HG03135 (cell line): ENCODE measurements around the gene AGAP1.

ENCODE experiments used
- ATAC-seq: cut with Tn5 transposase; IDR thresholded peaks from one replicate; pipeline ENCODE4 v1.9.1; 2021; ENCODE audit warnings: mild to moderate bottlenecking, moderate library complexity; ENCODE audit not compliant: unreplicated experiment

Gene AGAP1

DNA sequence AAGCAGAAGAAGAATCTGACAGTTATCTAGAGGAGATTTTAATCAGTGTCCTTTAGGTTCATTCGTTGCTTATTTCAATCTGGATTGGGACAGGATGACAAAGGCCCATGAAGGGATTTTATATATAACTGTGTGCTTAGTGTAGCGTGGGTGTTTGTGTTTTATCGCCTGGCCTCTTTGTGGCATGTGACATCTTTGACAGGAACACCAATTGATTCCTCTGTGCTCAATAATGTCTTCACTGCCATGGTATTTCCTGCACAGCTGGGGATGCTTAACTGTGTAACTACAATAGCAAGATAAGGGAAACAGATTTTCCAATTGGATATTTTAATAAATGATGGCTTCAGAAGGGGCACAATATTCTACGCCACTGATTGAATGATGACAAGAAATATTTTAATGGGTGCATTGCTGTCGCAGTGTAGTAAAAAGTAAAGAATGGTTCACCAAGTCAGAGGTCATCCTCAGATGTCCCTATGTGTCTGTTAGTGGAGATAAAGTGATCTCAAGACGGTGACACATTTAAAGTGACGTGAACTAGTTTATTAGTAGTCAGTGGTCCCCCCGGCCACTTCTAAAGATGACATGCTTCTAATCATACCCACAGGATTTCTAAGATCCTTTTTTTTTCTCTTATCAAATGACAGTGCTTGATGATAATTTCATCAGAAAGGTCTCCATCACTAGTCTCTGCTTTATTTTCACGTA, 160.4 kb downstream of the AGAP1 start:
- no peak for ATAC-seq

DNA sequence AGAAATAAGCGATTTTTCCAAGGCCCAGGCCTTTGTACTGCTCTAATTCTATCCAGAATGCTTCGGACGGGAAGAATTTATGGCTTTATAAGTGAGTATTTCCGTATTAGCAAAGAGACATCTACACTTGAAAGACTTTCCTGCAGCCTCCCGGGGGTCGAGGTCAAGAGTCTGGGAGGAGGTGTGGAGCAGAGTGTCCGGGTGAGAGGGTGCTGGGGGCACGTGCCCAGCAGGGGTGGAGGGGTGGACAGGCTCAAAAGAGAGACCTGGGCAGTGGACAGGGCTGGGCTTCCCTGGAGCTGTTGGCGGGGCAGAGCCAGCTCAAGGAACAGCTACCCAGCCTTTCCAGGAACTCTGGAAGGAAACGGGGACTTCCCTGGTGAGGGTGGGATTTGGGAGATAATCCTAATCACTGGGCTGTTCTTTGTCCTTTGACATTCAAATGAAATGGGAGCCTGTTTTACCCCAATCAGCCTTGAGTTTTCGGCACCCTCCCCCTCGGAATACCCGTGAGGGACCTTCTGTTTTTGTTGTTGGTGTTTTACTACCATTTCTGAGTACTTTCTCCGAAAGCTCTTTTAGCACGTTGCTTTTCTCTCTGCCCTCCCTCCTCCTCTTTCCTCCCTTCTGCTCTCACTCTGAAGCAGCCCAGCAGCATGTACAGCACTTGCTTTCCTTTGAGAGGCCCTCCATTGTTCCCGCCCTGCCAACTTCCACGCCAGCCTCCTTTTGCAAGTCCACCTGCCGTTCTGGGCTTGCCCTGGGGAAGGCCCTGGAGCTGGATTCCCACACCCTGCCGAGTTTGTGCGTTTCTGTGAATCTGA, 164.7 kb downstream of the AGAP1 start:
- ATAC-seq, result no peak

DNA sequence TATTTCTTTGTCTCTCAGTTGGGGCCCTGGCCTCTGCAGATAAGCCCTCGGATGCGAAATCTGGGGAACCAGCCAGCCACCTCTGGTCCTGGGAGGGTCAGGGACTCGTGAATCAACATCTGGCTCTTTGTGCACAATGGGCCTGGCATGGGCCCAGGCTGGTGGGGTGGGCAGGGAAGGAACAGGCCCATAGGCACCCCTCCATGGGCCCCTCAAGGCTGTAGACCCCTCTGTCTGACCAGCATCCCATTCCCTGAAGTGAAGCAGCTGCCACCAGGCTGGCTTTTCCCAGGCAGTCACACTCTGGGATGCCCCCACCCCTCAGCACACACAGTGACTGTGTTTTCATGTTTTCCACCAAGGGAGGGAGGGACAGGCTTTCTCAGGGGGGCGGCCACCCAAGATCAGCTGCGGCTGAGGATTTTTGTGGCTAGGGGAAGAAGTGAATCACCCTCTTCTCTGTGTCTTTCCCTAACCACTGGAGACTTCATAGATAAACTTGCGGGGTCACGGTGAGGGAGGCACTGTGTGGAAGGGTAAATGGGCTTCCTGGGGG, 166.0 kb downstream of the AGAP1 start:
- ATAC-seq, result no peak

DNA sequence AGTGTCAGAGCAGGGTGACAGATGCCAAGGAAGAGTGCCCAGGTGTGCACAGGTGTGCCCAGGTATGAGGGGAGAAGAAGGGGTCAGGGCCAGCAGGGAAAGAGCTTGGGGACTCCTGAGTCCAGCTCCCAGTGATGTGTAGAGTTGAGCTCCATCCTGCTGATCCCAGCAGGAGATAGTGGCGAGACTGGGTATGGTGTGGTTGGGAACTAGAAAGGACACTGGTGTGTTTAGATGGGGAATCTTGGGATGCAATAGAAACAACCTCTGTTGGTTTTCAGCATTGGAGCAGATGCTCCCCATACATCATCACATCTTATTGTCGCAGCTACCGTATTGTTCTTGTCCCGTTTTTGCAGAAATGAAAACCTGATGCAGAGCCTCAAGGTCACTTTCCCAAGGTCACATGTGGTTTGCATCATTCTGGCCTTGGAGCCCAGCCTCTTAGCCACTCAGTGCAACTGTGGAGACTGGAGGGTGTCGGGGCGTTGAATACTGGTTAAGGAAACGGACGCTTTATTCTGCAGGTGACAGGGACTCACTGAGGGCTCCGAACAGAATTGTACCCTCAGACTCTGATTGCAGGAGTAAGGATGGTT, 166.7 kb downstream of the AGAP1 start:
- ATAC-seq, result no peak

DNA sequence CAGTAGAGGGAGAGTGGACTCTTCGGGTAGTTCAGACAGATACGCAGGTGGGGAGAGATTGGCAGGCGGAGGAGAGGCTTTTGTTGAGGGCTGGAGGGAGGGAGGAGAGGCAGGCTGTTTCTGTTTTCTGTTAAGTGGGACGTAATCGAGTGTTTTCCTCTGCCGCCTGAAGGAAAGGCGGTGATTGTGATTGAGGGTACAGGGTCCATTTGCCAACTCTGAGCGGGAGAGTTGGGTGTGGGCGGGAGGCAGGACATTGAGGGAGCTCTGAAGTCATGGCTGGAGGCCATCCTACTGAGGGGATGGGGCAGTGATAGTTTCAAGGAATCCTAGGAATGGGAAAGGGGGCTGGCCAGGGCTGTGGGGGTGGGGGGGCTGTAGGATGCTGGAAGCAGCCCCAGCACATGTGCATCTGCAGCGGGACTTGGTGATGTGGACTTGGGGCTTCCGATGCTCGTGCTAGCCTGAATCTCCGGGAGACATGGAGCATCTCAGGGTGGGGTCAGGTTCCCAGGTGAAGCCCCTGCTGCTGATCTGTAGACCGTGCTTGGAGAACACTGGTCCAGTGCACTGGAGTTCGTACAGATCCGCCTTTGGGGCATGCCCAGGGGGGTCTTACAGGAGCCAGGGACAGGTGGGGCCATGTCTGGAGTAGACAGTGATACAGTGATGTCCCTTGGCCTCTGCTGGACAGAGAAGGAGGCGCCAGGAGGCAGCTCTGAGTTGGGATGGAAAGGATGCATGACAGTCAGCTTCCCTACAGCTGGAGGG, 167.5 kb downstream of the AGAP1 start:
- ATAC-seq, result no peak

DNA sequence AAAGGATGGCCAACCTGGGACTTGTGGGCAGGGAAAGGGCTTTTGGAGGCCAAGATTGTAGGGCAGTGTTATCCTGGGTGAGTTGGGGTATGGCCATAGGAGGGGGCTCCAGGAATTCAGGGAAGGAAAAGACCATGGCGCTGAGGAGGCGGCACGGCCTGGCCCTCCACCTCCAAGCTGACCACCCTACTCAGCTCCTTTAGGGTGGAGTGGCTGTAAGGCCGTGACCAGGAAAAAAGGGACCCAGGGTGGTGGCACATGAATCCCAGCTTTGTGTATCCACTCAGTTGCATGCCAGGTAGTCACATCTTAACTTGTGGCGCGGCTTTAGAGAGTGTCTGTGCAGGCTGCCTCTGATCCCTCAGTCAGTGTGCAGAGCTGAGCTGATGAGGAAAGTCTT, 168.1 kb downstream of the AGAP1 start:
- no peak for ATAC-seq

DNA sequence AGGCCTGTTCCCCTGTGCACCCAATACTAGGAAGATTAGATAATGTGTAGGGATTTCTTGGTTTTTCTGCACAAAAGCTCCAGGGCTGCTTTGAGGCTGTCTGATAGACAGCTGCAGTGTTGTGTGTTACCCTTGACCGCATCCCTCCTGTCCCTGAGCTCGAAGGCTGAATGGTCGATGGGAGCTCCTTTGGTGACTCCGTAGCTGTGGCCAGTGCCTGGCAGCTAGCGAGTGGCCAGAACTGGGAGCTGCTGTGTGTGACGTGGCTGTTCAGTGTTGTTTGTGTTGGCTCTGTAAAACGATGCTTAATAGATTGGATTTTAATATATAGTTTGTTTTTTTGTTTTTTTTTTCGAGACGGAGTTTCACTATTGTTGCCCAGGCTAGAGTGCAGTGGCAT, 170.0 kb downstream of the AGAP1 start:
- no peak for ATAC-seq

DNA sequence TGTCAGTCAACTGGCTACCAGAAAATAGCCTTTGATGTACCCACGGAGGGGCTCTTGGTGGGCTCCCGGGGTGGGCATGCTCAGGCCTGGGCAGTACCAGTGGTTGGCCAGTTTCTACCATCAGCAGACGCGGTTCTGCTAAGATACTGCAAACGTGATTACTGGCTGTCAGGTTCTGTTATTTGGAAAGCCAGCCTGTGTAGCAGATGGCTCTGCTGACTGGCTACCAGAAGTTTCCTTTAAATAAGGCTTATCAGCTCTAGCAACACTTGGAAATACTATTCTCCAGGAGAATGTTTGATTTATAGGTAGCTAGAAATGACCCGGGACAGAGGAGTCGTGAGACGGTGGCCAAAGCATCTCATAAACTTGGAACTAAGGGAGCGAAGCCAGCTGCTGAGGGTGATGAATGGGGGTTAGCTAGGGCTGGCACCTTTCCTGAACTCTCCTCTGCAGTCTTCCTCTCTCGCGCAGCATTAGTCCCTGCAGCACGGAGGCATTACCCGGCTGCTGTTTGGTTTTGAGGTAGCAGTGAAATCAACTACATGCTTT, 171.9 kb downstream of the AGAP1 start:
- ATAC-seq, result no peak

DNA sequence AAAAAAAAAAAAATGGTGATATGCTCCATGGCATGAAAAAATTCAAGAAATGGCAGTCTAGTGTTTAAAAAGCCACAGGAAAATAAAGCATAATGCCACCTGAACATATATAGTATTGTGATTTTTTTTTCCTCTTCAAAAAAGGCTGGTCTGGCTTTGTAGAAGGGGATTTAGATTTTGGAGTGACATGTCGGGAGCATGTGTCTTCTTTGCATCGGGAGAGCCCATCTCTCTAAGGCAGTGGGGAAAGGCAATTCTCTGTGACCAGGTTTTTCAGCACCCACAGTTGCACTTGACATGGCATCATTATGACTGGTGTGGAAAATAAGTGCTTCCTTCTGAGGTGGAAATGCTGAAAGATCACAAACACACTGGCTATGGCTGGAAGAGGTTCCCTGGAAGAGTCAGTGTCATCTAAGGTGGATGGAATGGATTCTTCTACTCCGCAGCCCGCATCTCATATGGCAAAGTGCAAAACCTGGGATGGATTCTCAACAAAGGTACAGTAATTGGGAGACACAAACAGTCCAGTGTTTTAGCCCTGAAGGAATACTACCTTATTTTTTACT, 172.5 kb downstream of the AGAP1 start:
- ATAC-seq, result no peak

DNA sequence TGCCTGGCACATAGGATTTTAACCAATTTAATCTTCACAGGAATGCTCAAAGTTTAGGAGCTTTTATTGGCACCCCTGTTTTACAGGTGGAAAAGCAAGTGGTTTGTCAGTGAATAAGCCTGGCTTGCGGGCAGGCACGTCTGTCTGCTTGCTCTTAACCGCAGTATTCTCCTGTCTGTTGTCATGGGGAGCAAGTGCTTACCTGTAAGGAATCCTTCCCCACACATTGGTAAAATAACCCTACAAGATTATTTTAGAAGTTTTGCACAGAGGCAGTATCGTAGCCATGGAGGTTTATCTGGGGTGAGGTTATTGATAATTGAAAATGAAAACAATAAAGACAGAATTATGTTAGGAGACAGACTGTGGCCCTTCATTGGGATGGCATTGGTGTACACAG, 174.9 kb downstream of the AGAP1 start:
- ATAC-seq, result no peak

DNA sequence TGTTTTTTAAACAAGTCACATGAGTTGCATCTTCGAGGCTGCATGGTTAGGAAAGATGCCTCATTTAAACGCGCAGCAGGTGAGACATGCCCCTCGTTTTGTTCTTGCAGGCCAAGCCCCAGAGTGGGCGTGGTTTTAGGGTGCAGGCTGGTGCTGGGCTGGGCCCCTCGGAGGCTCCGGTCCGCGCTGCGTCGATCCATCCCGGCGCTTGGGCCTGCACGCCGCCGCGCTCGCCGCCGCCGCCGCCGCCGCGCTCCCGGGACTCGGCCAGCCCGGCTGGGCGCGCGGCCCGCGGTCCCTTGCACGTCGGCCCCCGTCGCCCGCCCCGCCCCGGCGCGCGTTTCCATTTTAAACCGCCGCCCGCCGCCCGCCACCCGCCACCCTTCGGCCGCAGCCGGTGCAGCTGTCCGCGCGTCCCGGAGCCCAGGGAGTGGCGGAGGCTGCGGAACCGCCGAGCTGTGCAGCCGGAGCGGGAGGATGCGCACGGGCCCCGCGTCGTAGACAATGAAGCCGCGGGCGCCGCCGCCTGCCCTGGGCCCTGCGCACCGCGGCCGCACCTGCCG, 175.5 kb downstream of the AGAP1 start:
- ATAC-seq, result no peak

DNA sequence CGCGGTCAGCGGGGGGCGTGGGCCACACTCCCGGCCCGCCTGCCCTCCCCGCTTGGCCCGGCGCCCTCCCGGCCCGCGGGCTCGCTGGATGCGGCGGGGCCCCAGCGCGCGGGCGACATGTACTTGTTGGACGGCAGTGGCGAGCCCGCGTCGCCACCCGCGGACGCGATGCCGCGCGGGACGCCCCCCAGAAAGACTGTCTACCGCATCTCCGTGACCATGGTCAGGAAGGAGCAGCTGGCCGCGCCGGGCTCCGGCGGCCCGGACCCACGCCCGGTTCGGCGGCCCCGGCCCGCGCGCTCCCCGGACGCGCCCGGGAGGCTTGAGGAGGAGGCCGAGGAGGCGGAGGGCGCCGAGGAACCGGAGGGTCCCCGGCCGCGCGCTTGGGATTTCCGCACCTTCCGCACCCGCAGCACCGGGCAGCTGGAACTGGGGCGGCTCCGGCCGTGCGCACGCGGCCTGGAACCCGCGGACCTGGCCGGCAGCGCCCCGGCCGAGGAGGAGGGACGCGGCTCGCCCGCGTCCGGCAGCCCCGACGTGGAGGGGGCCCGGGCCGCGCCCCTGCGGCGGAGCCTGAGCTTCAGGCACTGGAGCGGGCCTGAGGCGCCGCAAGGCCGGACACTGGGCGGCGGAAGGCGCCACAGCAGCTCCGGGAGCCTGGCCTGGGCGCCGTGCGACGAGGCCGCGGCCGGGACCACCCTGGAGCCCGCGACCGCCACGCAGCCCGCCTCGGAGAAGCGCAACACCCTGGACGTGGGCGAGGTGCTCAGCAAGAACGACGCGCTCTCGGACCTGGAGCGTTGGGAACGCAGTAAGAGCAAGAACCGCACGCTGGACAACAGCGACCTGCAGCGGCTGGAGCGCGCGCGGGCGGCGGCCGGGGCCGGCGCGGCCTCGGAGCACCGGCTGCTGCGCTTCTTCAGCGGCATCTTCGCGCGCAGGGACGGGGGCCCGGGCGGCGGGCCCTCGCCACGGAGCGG, 176.4 kb downstream of the AGAP1 start:
- no peak for ATAC-seq

DNA sequence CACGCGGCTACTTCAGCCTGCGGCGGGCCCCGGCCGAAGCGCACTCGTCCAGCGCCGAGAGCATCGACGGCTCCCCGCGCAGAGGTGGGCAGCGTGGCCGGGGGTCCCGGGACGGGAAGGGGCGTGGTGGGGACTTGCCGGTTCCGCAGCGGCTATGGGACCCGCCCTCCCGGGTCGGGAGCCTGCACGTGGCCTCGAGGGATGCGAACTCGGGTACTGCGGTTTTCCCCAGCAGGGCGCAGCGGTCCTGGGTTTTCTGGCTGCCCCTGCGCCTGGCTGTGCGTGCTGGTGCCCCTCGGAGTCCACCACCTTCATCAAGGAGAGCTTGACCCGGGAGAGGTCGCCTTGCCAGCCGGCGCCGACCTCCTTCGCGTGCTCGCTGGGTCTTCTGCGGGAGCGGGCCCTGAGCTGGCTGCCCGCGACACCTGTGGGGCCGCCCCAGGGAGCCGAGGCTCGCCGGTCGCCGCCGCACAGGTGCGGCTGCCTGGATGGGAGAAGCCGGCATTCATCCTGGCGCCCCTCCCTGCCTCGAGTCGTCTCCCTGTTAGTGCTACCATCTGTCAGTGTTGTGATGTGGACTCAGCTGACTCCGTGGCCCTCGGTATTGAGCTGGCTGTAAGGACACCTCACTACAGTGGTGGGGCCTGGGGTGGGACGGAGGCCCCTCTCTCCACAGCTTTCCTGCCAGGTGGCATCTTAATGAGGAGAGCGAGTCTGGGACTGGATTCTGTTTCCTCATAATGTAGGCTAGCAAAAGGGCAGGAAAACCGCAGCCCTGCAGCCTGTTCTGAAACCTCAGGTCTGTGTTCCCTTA, 177.3 kb downstream of the AGAP1 start:
- no peak for ATAC-seq

DNA sequence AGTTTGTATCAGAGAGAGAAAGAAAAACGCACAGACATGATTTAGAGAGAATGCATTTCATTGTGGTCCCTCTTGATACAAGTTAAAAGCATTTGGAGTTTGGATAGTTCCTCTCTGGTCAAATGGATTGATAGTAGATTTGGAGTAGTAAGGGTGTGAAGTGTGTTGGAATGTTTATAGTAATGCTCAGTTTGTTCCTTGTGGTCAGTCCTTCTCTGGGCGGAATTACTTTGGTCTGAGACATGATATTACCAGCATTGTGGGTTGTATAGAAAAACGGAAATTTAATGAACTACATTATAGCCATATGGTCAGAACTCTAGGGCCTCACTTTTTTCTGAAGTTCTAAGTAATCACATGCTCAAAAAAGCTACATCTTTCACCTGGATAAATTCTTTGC, 178.9 kb downstream of the AGAP1 start:
- no peak for ATAC-seq

DNA sequence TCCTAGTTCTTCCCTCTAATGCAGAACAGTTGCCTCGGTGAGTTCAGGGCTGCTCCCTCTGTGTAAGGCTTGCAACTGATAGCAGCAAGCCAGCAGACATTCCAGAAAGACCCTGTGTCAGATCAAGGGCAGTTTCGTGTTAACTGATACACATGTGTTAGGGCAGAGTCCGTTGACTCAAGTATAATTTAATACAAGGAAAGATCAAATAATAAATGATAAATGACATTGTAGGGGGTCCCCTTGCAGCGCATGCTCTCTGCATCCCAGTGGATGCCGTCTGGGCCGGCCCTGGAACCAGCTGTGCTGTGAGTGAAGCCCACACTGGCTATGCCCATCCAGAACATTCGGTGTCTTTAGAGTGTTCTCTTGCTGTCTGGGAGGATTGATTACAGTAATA, 180.3 kb downstream of the AGAP1 start:
- no peak for ATAC-seq

DNA sequence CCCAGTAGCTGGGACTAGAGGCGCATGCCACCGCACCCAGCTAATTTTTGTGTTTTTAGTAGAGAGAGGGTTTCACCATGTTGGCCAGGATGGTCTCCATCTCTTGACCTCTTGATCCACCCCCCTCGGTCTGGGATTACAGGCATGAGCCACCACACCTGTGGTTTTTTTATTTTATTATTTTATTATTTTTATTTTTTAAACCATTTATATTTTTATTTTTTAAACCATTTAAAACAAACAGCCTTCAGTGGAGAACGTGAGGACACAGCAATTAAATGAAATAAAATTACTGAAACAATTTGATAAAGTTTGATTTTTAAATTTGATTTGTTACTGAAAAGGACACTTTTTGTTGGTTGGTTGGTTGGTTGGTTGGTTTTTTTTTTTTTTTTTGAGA, 181.0 kb downstream of the AGAP1 start:
- no peak for ATAC-seq

DNA sequence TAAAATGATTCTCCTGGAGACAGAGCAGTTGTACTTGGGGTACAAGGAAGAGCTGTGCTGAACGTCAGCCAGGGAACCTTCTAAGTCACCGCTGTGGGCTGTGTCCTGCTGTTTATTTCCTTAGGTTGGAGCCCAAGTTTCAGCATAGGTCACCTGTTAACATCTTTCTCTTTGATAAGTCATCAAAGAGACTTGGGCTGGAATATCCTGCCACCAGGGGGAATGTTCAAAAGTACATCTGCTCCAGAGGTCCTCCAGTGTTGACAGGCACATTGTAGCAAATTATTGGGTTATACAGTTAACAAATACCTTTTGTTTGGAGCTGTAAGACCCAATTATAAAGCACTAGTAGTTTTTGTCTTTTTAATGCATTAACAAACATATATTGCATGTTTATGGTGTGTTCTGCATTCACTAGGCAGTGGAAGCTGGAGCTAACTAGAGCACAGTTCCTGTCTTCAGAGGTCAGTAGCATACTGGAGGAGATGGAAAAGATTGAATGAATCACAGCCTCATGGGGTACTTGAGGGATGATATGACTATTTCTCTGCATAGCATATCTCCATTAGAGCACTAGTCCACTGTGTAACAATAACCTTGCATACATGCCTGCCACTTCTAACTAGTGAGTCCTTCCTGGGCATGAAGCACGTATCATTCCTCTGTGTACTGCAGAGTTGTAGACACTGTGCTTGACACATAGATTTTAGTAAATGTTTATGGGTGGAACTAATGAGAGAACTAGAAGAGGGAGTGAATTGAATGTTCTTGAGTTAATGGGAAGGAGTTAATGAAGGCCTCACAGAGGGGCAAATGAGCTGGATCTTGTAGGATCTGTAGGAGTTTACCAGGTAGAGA, 182.1 kb downstream of the AGAP1 start:
- no peak for ATAC-seq
